ENCODE measurements around the gene TMEM200A. TPM values are rescaled to one million over a fixed set of nuclear protein-coding genes. Genes with fewer than 3 reads are reported as not detected.

TMEM200A gene
- total and polyA plus RNA-seq, 2 of the 8 experiments (the other 6 are each of a cell fraction or from before 2014, with no cell fraction given), result 6.2 to 13.9 TPM

DNA sequence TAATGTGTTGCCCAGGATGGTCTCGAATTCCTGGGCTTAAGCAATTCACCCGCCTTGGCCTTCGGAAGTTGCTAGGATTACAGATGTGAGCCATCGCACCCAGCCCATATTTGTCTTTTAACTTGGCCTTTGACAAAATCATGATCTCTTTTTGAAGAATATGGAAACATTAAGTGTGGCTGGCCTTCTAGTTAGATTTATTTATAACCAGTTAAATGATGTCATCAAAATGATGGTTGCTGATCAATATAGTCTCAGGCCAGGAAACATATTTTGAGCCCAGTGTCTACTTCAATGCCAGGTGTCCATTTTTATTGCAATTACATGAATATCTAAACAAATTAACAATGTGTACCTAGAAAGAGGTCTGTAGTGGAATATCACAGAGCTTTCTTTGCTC is 69.4 kb downstream of the TMEM200A start (continued):
- TF ChIP-seq GTF2F1 (IDR thresholded peaks at IDR 0.05; ENCODE audit: borderline replicate concordance, low read depth, low read length) (no peak), BACH1 (IDR thresholded peaks at IDR 0.05; ENCODE audit: low read length) (no peak), EZH2 (IDR thresholded peaks at IDR 0.05; ENCODE audit: low read depth, low read length, severe bottlenecking) (no peak)
